NB4 (cell line): ENCODE data around the gene MTRFR.

Source experiments
- DNase-seq: peaks from one replicate; pipeline ENCODE4 v3.0.0; 2010; ENCODE audit warnings: low read depth
- H3K4me3 ChIP-seq: one replicate; pipeline ENCODE4 v1.5.1; 2011; ENCODE audit warnings: mild to moderate bottlenecking, low read depth, low read length, moderate library complexity
- CTCF ChIP-seq: IDR thresholded peaks from one replicate; pipeline ENCODE4 v1.5.1; 2012; ENCODE audit warnings: low read depth, low read length
- MAX ChIP-seq: IDR thresholded peaks from 2 replicates; pipeline ENCODE4 v1.6.1; 2011; ENCODE audit warnings: low read depth, low read length
- MYC ChIP-seq: IDR thresholded peaks from 2 replicates; pipeline ENCODE4 v1.6.1; 2011; ENCODE audit warnings: low read depth, low read length
- POLR2A ChIP-seq: IDR thresholded peaks from 2 replicates; pipeline ENCODE4 v1.6.1; 2011; ENCODE audit warnings: mild to moderate bottlenecking; ENCODE audit not compliant: insufficient read length; ENCODE audit errors: extremely low read depth

MTRFR gene

GRCh38 chr12:123258593-123258992 is 25.4 kb downstream of the MTRFR start:
- H3K4me3 ChIP-seq: no peak overlapping the region
- TF ChIP-seq POLR2A (no peak), MYC (no peak), CTCF (no peak)
- no peak for DNase-seq

GRCh38 chr12:123260081-123260480 is 26.8 kb downstream of the MTRFR start:
- DNase-seq: no peak
- no peak for TF ChIP-seq CTCF
- no peak for TF ChIP-seq MYC
- no peak for TF ChIP-seq MAX
- TF ChIP-seq POLR2A: no peak
- H3K4me3 ChIP-seq: no peak overlapping the region

GRCh38 chr12:123261196-123261595 is 28.0 kb downstream of the MTRFR start:
- H3K4me3 ChIP-seq: no peak overlapping the region
- TF ChIP-seq MAX (no peak), MYC (no peak), CTCF (no peak), POLR2A (no peak)

GRCh38 chr12:123263196-123263817 is 30.1 kb downstream of the MTRFR start:
- H3K4me3 ChIP-seq: no peak overlapping the region
- TF ChIP-seq MAX (no peak), MYC (no peak), POLR2A (no peak), CTCF (no peak)
- DNase-seq: no peak

More at GRCh38 chr12:123261196-123261595, 28.0 kb downstream of the MTRFR start:
- DNase-seq: no peak

- no peak overlapping the region for H3K4me3 ChIP-seq
- TF ChIP-seq MAX (no peak), CTCF (peak; percentile 60)
- peak; percentile 63 for DNase-seq
Observed at GRCh38 chr12:123264642-123265041, 31.4 kb downstream of the MTRFR start.
